Stimulated activated effector memory CD8-positive, alpha-beta T cell treated with anti-CD3 and anti-CD28 coated beads, Interleukin-12 subunit alpha, Interleukin-12 subunit beta, amount 100 ng/mL, for 72 hours (primary cell): ENCODE results near the gene AGMAT.

ENCODE experiments used
- ATAC-seq: fragments of 150-1000 bp; cut with Tn5 transposase; 2 replicates; pipeline ENCODE4 v1.10.0; 2021
- DNase-seq, 2 donors: peaks; one replicate each; pipeline ENCODE4 v3.0.0; 2021 to 2022; ENCODE audit warnings: low spot score in 2 of 2
- H3K27ac Mint-ChIP-seq: one replicate; pipeline ENCODE4 v1.8.0; 2022; ENCODE audit warnings: mild to moderate bottlenecking, mixed read lengths
- H3K36me3 Mint-ChIP-seq: one replicate; pipeline ENCODE4 v1.8.0; 2022; ENCODE audit warnings: mild to moderate bottlenecking, mixed read lengths
- H3K4me1 Mint-ChIP-seq: one replicate; pipeline ENCODE4 v1.8.0; 2022; ENCODE audit warnings: mixed read lengths
- H3K4me3 Mint-ChIP-seq: one replicate; pipeline ENCODE4 v1.8.0; 2022; ENCODE audit warnings: mild to moderate bottlenecking, mixed read lengths
- H3K9me3 Mint-ChIP-seq: one replicate; pipeline ENCODE4 v1.8.0; 2022; ENCODE audit warnings: mixed read lengths

Gene AGMAT

DNA sequence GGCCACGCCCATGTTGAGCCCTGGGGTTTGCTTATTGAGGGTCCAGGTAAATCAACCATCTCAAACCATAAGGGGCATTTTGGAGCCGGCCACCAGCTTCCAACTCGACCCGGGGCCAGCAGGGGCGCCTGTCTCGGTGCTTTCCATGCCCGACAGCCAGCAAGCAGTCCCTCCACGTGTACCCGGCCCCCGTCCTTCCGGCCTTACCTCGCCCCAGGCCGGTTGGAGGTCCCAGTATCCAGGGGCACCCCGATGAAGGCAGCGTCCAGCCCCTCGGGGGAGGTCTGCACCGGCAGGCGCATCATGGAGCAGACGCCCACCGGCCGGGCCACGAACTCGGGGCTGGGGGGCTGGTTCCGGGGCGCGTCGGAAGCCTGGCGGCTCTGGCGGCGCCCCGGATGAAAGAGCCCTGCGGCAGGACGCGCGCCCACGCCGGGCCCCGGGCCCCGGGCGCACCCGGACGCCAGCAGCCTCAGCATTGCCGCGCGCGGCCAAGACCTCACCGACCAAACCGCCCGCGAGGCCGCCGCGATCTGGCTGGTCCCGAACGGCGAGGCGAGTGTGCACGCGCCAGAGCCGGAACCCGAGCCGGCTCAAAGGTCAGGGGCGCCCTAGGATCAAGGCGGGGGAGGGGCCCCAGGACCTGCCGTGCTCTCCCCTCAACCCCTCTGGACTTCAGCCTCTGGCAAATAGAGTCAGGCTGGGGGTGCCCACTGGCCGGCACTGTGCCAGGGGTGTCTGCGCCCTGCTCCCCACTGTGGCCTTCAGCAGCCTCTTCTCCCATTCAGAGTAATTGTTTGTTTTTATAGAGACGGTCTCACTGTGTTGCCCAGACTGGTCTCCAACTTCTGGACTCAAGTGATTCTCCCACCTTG, at the start of gene AGMAT:
Gene AGMAT, minus strand, starts transcription at position 563 of the 875 bp plus-strand sequence. Its CDS starts 84 bp downstream, at position 479.
- DNase-seq = peak; percentile 46 to 88
- peak within 1 kb of the TSS; percentile 81 for H3K27ac Mint-ChIP-seq
- H3K9me3 Mint-ChIP-seq = no peaks in the 10 kb centered on the region
- H3K4me3 Mint-ChIP-seq = peak within 1 kb of the TSS; percentile 75
- H3K36me3 Mint-ChIP-seq = peaks cover 6% of the 10 kb centered on the region
- peaks cover 32% of the 10 kb centered on the region for H3K4me1 Mint-ChIP-seq
- peak; percentile 89 for ATAC-seq

DNA sequence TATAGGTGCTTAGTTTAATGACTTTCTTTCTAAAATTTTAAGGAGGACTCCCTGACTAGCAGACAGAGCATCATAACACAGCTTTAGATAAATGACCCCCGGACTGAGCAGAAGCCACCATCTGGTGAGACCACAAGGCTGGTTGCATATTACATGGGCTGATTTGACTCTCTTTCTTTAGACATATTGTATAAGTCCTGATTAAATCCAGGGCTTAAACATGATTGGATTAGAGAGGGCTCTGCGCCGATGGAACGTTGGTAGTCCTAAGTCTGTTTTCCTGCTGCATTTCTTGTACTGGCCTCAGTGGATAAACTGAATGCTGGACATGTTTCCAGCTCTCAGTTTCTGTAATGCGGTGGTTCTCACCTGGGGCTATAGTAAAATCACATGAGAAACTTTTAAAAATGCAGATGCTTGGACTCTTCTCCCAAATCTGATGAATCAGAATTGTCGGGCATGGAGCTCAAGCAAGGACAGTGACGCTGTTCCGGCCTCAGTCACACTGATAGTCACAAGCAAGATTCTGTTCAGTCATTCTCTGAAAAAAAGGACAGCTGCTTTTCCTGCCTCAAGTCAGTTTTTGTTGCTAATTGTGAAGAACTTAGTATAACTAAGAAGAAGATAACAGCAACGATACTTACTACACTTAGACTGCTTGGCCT, 49.0 kb upstream of the AGMAT start:
- ATAC-seq (no peak), DNase-seq (no peak)
- Mint-ChIP-seq H3K9me3 (no peaks in the 10 kb centered on the region), H3K4me1 (no peaks in the 10 kb centered on the region), H3K36me3 (peaks cover 100% of the 10 kb centered on the region), H3K27ac (no peak overlapping the region), H3K4me3 (no peak overlapping the region)

DNA sequence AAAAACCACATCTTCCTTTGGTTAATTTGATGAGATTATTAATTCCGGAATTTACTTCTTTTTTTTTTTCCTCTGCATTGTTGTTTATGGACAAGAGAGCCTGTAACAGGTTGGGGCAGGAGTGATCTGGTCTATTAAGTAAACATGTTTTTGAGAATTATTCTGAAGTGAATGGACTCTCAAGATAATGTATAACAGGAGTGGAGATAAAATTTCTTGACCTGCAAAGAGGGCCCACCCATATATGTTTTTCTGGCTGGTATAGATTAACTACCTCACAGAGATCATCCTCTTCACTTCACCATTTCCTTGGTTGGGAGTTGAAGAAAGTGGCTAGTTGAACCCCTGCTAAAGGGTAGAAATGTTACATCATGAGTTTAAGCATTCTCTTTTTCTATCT, 43.2 kb upstream of the AGMAT start:
- H3K4me3 Mint-ChIP-seq = no peak overlapping the region
- no peak for ATAC-seq
- no peak for DNase-seq
- peaks cover 32% of the 10 kb centered on the region for H3K4me1 Mint-ChIP-seq
- peak overlapping the region; percentile 66 for H3K27ac Mint-ChIP-seq
- no peaks in the 10 kb centered on the region for H3K9me3 Mint-ChIP-seq
- H3K36me3 Mint-ChIP-seq = peaks cover 85% of the 10 kb centered on the region

DNA sequence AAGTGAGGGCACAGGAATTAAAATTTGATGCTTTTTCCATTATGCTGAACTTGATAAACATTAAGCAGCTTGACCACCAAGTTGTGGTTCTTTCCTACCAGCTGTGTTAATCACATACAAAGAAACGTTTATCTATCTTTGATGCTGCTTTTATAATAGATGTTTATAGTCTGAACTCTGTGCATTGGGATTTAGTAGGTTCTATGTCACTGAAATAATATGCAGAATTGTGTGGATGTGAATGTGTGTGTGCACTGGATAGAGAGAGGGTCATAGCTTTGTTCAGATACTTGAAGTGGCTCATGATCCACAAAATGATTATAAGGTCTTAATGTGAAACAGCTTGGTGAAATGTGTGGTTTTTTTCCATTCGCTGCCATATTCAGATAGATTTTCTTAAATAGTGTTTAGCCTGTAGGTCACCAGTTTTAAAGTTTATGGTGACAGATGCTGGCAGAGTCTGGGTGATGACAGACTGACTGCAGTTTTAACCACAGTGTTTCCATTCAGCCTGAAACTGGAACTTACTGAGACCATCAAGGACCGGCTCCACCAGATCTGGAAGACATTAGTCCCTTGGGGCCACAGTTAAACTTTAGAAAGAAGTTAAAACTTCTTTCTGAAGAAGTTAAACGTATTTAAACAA, 42.6 kb upstream of the AGMAT start:
- DNase-seq = no peak
- peaks cover 37% of the 10 kb centered on the region for H3K4me1 Mint-ChIP-seq
- ATAC-seq = peak; percentile 85
- H3K36me3 Mint-ChIP-seq = peaks cover 80% of the 10 kb centered on the region
- no peak overlapping the region for H3K4me3 Mint-ChIP-seq
- H3K9me3 Mint-ChIP-seq = no peaks in the 10 kb centered on the region
- H3K27ac Mint-ChIP-seq = peak overlapping the region; percentile 66

DNA sequence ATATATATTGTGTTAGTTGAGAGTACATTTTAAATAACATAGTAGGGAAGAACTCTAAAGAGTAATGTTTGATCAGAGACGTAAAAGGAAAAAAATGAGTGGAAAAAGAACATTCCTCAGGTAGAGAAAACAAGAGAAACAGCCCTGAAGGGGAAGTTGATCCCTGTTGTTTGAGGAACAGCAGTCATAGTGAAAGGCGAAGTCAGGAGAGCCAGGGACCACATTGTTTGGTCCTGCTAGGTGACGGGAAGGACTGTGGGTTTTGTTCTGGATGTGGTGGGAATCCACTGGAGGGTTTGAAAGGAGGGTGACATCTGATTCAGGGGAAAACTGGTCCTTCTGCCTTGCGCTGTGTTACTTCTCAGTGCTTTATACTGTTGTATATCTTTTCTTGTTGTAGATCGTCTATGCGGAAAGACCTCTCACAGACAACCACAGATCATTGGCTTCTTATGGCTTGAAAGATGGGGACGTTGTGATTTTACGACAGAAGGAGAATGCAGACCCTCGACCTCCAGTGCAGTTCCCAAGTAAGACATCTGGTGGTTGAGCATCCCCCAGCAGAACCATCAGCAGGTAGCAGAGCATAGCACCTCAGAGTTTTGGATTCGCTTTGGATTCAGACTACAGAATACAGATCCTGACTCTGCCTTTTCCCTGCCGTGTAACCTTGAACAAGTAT, 41.6 kb upstream of the AGMAT start:
- ATAC-seq (no peak), DNase-seq (no peak)
- peak overlapping the region; percentile 66 for H3K27ac Mint-ChIP-seq
- no peak overlapping the region for H3K4me3 Mint-ChIP-seq
- no peaks in the 10 kb centered on the region for H3K9me3 Mint-ChIP-seq
- peaks cover 78% of the 10 kb centered on the region for H3K36me3 Mint-ChIP-seq
- H3K4me1 Mint-ChIP-seq = peaks cover 41% of the 10 kb centered on the region

DNA sequence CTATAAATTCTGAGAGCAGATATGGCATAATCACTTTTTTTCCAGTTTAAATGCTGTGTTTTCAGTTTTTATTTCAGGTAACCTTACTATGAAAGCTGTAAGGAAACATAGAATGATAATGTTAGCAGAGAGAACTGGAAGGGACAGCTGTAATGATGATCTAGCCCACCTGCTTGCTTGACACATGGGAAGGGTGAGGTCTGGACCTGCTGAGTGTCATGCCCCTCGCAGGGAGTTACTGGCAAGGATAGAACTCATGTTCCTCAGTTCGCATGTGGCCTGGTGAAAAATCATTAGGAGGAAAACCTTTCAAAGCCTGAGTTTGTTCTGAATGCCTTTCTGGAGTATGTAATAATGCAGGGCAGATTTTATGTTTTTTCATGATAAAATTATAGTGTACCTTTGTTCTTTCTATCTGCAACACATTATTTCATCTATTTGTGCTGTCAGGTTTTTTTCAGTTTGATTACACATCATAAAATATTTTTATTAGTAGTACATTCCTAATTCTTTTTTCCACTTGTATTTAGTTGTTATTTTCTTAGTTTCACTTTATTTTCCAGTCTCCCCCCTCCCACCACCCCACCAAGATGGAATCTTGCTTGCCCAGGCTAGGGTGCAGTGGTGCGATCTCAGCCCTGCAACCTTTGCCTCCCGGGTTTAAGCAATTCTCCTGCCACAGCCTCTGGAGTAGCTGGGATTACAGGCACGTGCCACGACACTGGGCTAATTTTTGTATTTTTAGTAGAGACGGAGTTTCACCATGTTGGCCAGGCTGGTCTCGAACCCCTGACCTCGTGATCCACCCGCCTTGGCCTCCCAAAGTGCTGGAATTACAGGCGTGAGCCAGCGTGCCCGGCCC, 40.4 kb upstream of the AGMAT start:
- peaks cover 45% of the 10 kb centered on the region for H3K4me1 Mint-ChIP-seq
- no peak overlapping the region for H3K4me3 Mint-ChIP-seq
- DNase-seq = no peak
- no peaks in the 10 kb centered on the region for H3K9me3 Mint-ChIP-seq
- peak overlapping the region; percentile 66 for H3K27ac Mint-ChIP-seq
- no peak for ATAC-seq
- H3K36me3 Mint-ChIP-seq = peaks cover 76% of the 10 kb centered on the region

DNA sequence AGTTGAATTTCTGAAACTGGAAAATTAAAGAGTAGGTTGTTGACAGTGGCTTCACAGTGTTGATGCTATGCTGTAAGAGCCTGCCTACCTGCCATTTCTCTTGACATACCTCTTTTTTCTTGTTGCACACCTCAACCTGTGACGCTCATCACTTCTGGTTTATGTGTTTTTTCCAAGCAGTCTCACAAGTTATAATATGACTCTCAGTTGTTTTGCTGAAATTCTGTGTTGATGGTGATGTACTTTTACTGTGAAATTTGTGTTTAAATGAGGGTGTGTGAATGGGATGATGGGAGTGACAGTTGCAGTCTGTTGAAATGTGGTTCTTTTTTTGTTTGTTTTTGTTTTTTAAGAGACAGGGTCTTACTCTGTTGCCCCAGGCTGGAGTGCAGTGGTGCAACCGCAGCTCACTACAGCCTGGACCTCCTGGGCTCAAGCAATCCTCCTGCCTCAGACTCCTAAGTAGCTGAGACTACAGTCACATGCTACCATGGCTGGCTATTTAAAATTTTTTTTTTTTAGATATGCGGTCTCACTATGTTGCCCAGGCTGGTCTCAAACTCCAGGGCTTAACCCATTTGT, 39.4 kb upstream of the AGMAT start:
- no peak overlapping the region for H3K27ac Mint-ChIP-seq
- H3K9me3 Mint-ChIP-seq = no peaks in the 10 kb centered on the region
- ATAC-seq (no peak), DNase-seq (no peak)
- H3K4me3 Mint-ChIP-seq = no peak overlapping the region
- H3K36me3 Mint-ChIP-seq = peaks cover 66% of the 10 kb centered on the region
- peaks cover 53% of the 10 kb centered on the region for H3K4me1 Mint-ChIP-seq

GRCh38 chr1:15623435-15623834, 38.6 kb upstream of the AGMAT start:
- no peaks in the 10 kb centered on the region for H3K9me3 Mint-ChIP-seq
- DNase-seq = no peak
- H3K27ac Mint-ChIP-seq = no peak overlapping the region
- no peak overlapping the region for H3K4me3 Mint-ChIP-seq
- ATAC-seq = no peak
- H3K36me3 Mint-ChIP-seq = peaks cover 63% of the 10 kb centered on the region
- H3K4me1 Mint-ChIP-seq = peaks cover 60% of the 10 kb centered on the region

DNA sequence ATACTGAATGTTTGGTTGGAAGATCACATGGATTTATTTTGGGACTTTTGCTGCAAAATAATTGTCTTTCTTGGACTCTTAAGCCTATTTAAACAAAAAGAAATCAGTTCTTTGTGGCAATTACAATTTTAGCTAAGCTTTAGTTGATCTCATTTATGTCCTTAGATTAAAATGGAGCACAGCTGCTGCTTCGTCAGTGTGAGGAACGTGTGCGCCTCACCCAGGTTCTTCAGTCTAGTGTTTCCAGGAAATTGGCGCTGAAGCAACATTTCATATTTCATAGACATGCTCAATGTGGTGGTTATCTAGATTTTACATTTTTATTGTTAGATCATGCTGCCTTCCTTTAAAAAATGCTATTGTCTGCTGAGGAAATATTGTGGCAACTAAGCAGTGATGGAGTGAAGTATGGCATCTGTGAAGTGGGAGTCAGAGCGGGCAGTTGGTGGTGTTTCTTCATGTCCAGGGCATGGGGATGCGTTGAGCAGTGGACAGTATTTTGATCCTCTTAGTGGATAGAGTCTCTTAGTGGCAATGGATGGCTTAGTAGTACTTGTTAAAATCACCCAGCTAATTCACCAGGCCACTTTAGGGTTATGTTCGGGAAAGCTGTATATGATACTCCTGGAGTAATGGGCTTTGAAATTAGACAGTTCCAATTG, 38.0 kb upstream of the AGMAT start:
- DNase-seq (no peak), ATAC-seq (no peak)
- Mint-ChIP-seq H3K4me3 (no peak overlapping the region), H3K9me3 (no peaks in the 10 kb centered on the region), H3K27ac (peak overlapping the region; percentile 16), H3K4me1 (peaks cover 59% of the 10 kb centered on the region), H3K36me3 (peaks cover 59% of the 10 kb centered on the region)

GRCh38 chr1:15621975-15622374, 37.1 kb upstream of the AGMAT start:
- Mint-ChIP-seq H3K4me1 (peaks cover 51% of the 10 kb centered on the region), H3K36me3 (peaks cover 50% of the 10 kb centered on the region), H3K9me3 (no peaks in the 10 kb centered on the region), H3K27ac (peak overlapping the region; percentile 16), H3K4me3 (no peak overlapping the region)
- ATAC-seq (no peak), DNase-seq (no peak)

GRCh38 chr1:15620902-15621682, 36.2 kb upstream of the AGMAT start:
- H3K36me3 Mint-ChIP-seq = peaks cover 41% of the 10 kb centered on the region

GRCh38 chr1:15620155-15620545, 35.3 kb upstream of the AGMAT start:
- Mint-ChIP-seq H3K4me3 (peak overlapping the region; percentile 75), H3K4me1 (peaks cover 49% of the 10 kb centered on the region), H3K27ac (peak overlapping the region; percentile 15), H3K9me3 (no peaks in the 10 kb centered on the region), H3K36me3 (peaks cover 36% of the 10 kb centered on the region)
- ATAC-seq (peak; percentile 14), DNase-seq (no peak)

More at GRCh38 chr1:15620902-15621682, 36.2 kb upstream of the AGMAT start:
- no peak overlapping the region for H3K4me3 Mint-ChIP-seq
- DNase-seq = no peak
- H3K9me3 Mint-ChIP-seq = no peaks in the 10 kb centered on the region
- peaks cover 51% of the 10 kb centered on the region for H3K4me1 Mint-ChIP-seq
- no peak for ATAC-seq
- peak overlapping the region; percentile 15 for H3K27ac Mint-ChIP-seq
